ENCODE data around the gene FFAR1. TPM values are rescaled to one million over a fixed set of nuclear protein-coding genes. Genes with fewer than 3 reads are reported as not detected.

The FFAR1 gene
- total and polyA plus RNA-seq, 9 donors, result 0.04 to 0.14 (median 0.07) TPM; not detected in 6

GRCh38 chr19:35306473-35307246 lies 41.0 kb upstream of the FFAR1 start:
- H3K4me1 ChIP-seq (ENCODE audit: control insufficient read depth, insufficient read depth, low read length), result peaks cover 23% of the 10 kb centered on the region
- WGBS (ENCODE audit: insufficient coverage), result 85% methylated on average over 19 of the region's 20 CpGs
- H3K4me3 ChIP-seq (ENCODE audit: low read length), result no peak overlapping the region
- H3K36me3 ChIP-seq (ENCODE audit: control insufficient read depth, insufficient read depth, low read length), result no peaks in the 10 kb centered on the region
- no peaks in the 10 kb centered on the region for H3K27me3 ChIP-seq (ENCODE audit: control insufficient read depth, insufficient read depth, low read length)
- DNase-seq, result no peak
- H3K27ac ChIP-seq (ENCODE audit: low read length), result no peak overlapping the region
- H3K9me3 ChIP-seq (replicated peaks; ENCODE audit: control insufficient read depth, low read depth, low read length), result no peaks in the 10 kb centered on the region

- H3K27me3 ChIP-seq (ENCODE audit: control insufficient read depth, insufficient read depth, low read length), result no peaks in the 10 kb centered on the region
- peak; percentile 81 for DNase-seq
- no peak overlapping the region for H3K4me3 ChIP-seq (ENCODE audit: low read length)
- no peaks in the 10 kb centered on the region for H3K36me3 ChIP-seq (ENCODE audit: control insufficient read depth, insufficient read depth, low read length)
- H3K9me3 ChIP-seq (replicated peaks; ENCODE audit: control insufficient read depth, low read depth, low read length), result no peaks in the 10 kb centered on the region
- peaks cover 23% of the 10 kb centered on the region for H3K4me1 ChIP-seq (ENCODE audit: control insufficient read depth, insufficient read depth, low read length)
- 22% methylated on average over 10 of the region's 10 CpGs for WGBS (ENCODE audit: insufficient coverage)
- no peak overlapping the region for H3K27ac ChIP-seq (ENCODE audit: low read length)
Observed at GRCh38 chr19:35307931-35308330, 39.8 kb upstream of the FFAR1 start.

- no peak for DNase-seq
- no peak overlapping the region for H3K4me3 ChIP-seq (ENCODE audit: low read length)
- 51% methylated on average over 6 of the region's 7 CpGs for WGBS (ENCODE audit: insufficient coverage)
- no peaks in the 10 kb centered on the region for H3K27me3 ChIP-seq (ENCODE audit: control insufficient read depth, insufficient read depth, low read length)
- H3K27ac ChIP-seq (ENCODE audit: low read length), result no peak overlapping the region
- H3K36me3 ChIP-seq (ENCODE audit: control insufficient read depth, insufficient read depth, low read length), result no peaks in the 10 kb centered on the region
- no peaks in the 10 kb centered on the region for H3K9me3 ChIP-seq (replicated peaks; ENCODE audit: control insufficient read depth, low read depth, low read length)
- peaks cover 23% of the 10 kb centered on the region for H3K4me1 ChIP-seq (ENCODE audit: control insufficient read depth, insufficient read depth, low read length)
Observed at GRCh38 chr19:35308910-35309309, 38.8 kb upstream of the FFAR1 start.

GRCh38 chr19:35309481-35310279 lies 38.0 kb upstream of the FFAR1 start:
- no peaks in the 10 kb centered on the region for H3K9me3 ChIP-seq (replicated peaks; ENCODE audit: control insufficient read depth, low read depth, low read length)
- H3K4me3 ChIP-seq (ENCODE audit: low read length), result no peak overlapping the region
- H3K4me1 ChIP-seq (ENCODE audit: control insufficient read depth, insufficient read depth, low read length), result peaks cover 23% of the 10 kb centered on the region
- no peaks in the 10 kb centered on the region for H3K36me3 ChIP-seq (ENCODE audit: control insufficient read depth, insufficient read depth, low read length)
- 35% methylated on average over 45 of the region's 47 CpGs for WGBS (ENCODE audit: insufficient coverage)
- no peaks in the 10 kb centered on the region for H3K27me3 ChIP-seq (ENCODE audit: control insufficient read depth, insufficient read depth, low read length)
- no peak overlapping the region for H3K27ac ChIP-seq (ENCODE audit: low read length)
- DNase-seq, result peak; percentile 81

GRCh38 chr19:35310331-35310730 lies 37.4 kb upstream of the FFAR1 start:
- 83% methylated on average over 12 of the region's 12 CpGs for WGBS (ENCODE audit: insufficient coverage)
- no peaks in the 10 kb centered on the region for H3K27me3 ChIP-seq (ENCODE audit: control insufficient read depth, insufficient read depth, low read length)
- H3K9me3 ChIP-seq (replicated peaks; ENCODE audit: control insufficient read depth, low read depth, low read length), result no peaks in the 10 kb centered on the region
- H3K36me3 ChIP-seq (ENCODE audit: control insufficient read depth, insufficient read depth, low read length), result no peaks in the 10 kb centered on the region
- no peak overlapping the region for H3K4me3 ChIP-seq (ENCODE audit: low read length)
- H3K27ac ChIP-seq (ENCODE audit: low read length), result no peak overlapping the region
- peaks cover 23% of the 10 kb centered on the region for H3K4me1 ChIP-seq (ENCODE audit: control insufficient read depth, insufficient read depth, low read length)
- DNase-seq, result no peak

- no peaks in the 10 kb centered on the region for H3K27me3 ChIP-seq (ENCODE audit: control insufficient read depth, insufficient read depth, low read length)
- WGBS (ENCODE audit: insufficient coverage), result 82% methylated on average over 5 of the region's 10 CpGs
Observed at GRCh38 chr19:35310811-35311465, 36.8 kb upstream of the FFAR1 start.

GRCh38 chr19:35311901-35312665 lies 35.6 kb upstream of the FFAR1 start:
- H3K4me1 ChIP-seq (ENCODE audit: control insufficient read depth, insufficient read depth, low read length), result peaks cover 23% of the 10 kb centered on the region
- no peak overlapping the region for H3K4me3 ChIP-seq (ENCODE audit: low read length)
- DNase-seq, result no peak
- no peaks in the 10 kb centered on the region for H3K9me3 ChIP-seq (replicated peaks; ENCODE audit: control insufficient read depth, low read depth, low read length)
- H3K36me3 ChIP-seq (ENCODE audit: control insufficient read depth, insufficient read depth, low read length), result no peaks in the 10 kb centered on the region
- no peaks in the 10 kb centered on the region for H3K27me3 ChIP-seq (ENCODE audit: control insufficient read depth, insufficient read depth, low read length)
- H3K27ac ChIP-seq (ENCODE audit: low read length), result no peak overlapping the region
- WGBS (ENCODE audit: insufficient coverage), result 73% methylated on average over 16 of the region's 21 CpGs

More at GRCh38 chr19:35310811-35311465, 36.8 kb upstream of the FFAR1 start:
- DNase-seq, result no peak
- peaks cover 23% of the 10 kb centered on the region for H3K4me1 ChIP-seq (ENCODE audit: control insufficient read depth, insufficient read depth, low read length)
- H3K27ac ChIP-seq (ENCODE audit: low read length), result no peak overlapping the region
- no peaks in the 10 kb centered on the region for H3K36me3 ChIP-seq (ENCODE audit: control insufficient read depth, insufficient read depth, low read length)
- H3K4me3 ChIP-seq (ENCODE audit: low read length), result no peak overlapping the region
- no peaks in the 10 kb centered on the region for H3K9me3 ChIP-seq (replicated peaks; ENCODE audit: control insufficient read depth, low read depth, low read length)

- 51% methylated on average over 6 of the region's 7 CpGs for WGBS (ENCODE audit: insufficient coverage)
- Histone ChIP-seq H3K9me3 (replicated peaks; ENCODE audit: control insufficient read depth, low read depth, low read length) (no peaks in the 10 kb centered on the region), H3K4me1 (ENCODE audit: control insufficient read depth, insufficient read depth, low read length) (peaks cover 17% of the 10 kb centered on the region), H3K36me3 (ENCODE audit: control insufficient read depth, insufficient read depth, low read length) (no peaks in the 10 kb centered on the region), H3K4me3 (ENCODE audit: low read length) (no peak overlapping the region), H3K27me3 (ENCODE audit: control insufficient read depth, insufficient read depth, low read length) (no peaks in the 10 kb centered on the region), H3K27ac (ENCODE audit: low read length) (no peak overlapping the region)
- DNase-seq, result no peak
Observed at GRCh38 chr19:35313587-35313986, 34.1 kb upstream of the FFAR1 start.

GRCh38 chr19:35314031-35314430 lies 33.7 kb upstream of the FFAR1 start:
- H3K4me1 ChIP-seq (ENCODE audit: control insufficient read depth, insufficient read depth, low read length), result peaks cover 16% of the 10 kb centered on the region
- no peak for DNase-seq
- H3K27me3 ChIP-seq (ENCODE audit: control insufficient read depth, insufficient read depth, low read length), result no peaks in the 10 kb centered on the region
- WGBS (ENCODE audit: insufficient coverage), result 89% methylated on average over 5 of the region's 8 CpGs
- H3K4me3 ChIP-seq (ENCODE audit: low read length), result no peak overlapping the region
- no peaks in the 10 kb centered on the region for H3K9me3 ChIP-seq (replicated peaks; ENCODE audit: control insufficient read depth, low read depth, low read length)
- no peaks in the 10 kb centered on the region for H3K36me3 ChIP-seq (ENCODE audit: control insufficient read depth, insufficient read depth, low read length)
- no peak overlapping the region for H3K27ac ChIP-seq (ENCODE audit: low read length)

Measured in muscle of leg (tissue), 11 donors.